GM13976 (cell line): ENCODE measurements around the gene ZNF692.
A peak's percentile ranks its signal among the peaks of the same experiment; 100 is the strongest.
"Not testable (repeated sequence)": the region's sequence is repeated elsewhere in the genome, so short reads cannot be mapped to it uniquely, and the experiment has no call there.

Experiments
- DNase-seq: peaks from one replicate; pipeline ENCODE4 v3.0.0; 2012; ENCODE audit warnings: low spot score
- in situ Hi-C: fragments of 300-500 bp; cut with MboI; formaldehyde crosslinking; loops from one replicate; pipeline ENCODE4 v1.12.0; 2022; ENCODE audit warnings: low sequenced_read_pairs, mixed read lengths, inconsistent platforms; ENCODE audit not compliant: unreplicated experiment
- TF ChIP-seq, protein P1 (sequence below): IDR thresholded peaks from 2 replicates; pipeline ENCODE4 v1.5.1; 2012; ENCODE audit warnings: borderline replicate concordance, mild to moderate bottlenecking; ENCODE audit not compliant: insufficient read depth; ENCODE audit errors: extremely low read depth, missing control alignments, control extremely low read depth

The ZNF692 gene

DNA sequence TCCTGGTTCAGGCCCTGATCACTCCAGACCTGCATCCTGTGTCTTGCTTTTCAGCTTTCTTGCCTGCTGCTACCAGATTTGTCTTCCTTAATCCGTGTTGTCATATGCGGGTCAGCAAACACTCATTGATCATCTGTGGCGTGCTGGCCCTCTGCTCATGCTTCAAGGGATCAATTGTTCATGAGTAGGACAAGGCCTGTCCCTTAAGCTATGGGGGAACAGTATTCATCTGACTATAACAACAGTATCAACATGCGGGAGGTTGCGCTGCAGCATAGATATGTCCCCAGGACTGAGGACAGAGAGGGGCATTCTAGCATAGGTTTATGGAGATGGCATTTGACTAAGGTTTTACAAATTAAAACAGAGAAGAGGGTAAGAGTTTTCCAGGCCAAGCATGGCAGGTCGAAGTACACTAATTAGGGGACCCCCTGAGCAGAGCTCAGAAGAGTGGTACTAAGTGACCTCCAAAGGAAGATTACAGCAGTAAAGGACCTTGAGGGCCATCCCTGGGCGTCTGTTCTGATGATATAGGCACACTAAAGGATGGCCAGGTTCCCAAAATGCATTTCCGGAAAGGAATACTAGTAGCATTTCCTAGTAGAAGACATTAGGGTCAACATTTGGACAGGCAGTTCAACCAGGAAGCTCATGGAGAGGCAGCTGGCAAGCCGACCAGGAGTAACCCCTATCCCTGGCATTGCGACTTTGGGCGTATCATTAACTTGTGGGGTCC is 21.7 kb downstream of the ZNF692 start:
- no peak for DNase-seq
- in situ Hi-C loops, result no loop called here
- TF ChIP-seq, protein P1, sequence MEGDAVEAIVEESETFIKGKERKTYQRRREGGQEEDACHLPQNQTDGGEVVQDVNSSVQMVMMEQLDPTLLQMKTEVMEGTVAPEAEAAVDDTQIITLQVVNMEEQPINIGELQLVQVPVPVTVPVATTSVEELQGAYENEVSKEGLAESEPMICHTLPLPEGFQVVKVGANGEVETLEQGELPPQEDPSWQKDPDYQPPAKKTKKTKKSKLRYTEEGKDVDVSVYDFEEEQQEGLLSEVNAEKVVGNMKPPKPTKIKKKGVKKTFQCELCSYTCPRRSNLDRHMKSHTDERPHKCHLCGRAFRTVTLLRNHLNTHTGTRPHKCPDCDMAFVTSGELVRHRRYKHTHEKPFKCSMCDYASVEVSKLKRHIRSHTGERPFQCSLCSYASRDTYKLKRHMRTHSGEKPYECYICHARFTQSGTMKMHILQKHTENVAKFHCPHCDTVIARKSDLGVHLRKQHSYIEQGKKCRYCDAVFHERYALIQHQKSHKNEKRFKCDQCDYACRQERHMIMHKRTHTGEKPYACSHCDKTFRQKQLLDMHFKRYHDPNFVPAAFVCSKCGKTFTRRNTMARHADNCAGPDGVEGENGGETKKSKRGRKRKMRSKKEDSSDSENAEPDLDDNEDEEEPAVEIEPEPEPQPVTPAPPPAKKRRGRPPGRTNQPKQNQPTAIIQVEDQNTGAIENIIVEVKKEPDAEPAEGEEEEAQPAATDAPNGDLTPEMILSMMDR, result no peak

DNA sequence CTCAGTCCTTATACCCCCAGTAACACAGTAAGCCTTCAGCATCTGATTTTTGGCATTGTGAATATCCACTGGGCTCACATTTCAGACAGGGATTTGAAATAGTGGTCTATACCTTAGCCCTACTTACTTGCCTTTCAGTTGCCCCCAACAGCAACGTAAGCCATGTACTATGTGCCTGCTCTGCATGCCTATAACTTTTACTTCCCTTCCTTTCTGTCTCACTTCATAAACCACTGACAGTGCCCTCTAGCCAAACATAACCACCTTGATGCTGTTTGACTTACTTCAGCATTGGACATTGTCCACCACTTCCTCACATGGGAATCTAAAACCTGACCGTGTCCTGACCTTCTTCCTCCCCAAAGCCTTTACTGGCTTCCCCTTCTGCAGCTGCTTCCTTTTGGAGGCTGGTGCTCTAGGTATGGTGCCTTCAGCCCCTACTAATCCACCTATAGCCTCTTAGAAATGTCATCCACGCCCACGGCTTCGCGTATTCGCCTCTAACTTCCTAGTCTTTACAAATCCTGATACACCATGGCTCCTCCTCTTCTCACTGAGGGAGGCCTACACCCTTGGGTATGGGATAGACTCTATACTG is 24.4 kb downstream of the ZNF692 start:
- in situ Hi-C loops, result no loop called here
- DNase-seq, result no peak
- TF ChIP-seq, protein P1, result no peak

DNA sequence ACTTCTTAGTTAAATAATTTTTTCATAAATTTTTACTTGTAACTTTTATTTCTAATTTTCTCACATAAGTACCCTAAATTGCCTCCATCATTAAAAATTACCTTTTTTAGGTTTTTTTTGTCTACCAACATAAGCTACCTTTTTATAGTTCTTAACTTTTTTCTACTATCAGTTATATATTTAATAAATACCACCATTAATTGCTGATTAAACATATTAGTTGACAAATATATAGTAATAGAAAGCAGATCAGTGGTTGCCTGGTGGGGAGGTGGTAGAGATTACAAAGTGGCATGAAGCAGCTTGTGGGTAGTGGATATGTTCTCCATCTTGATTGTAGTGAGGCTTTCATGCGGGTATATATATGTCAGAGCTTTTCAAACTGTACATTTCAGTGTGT is 27.0 kb downstream of the ZNF692 start:
- TF ChIP-seq, protein P1, result no peak
- DNase-seq, result no peak
- in situ Hi-C loops, result no loop called here

DNA sequence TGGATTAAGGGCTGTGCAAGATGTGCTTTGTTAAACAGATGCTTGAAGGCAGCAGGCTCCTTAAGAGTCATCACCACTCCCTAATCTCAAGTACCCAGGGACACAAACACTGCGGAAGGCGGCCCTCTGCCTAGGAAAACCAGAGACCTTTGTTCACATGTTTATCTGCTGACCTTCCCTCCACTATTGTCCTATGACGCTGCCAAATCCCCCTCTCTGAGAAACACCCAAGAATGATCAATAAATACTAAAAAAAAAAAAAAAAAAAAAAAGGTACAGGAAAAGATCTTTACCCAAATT is 28.2 kb downstream of the ZNF692 start:
- in situ Hi-C loops, DNase-seq: not testable (repeated sequence)

DNA sequence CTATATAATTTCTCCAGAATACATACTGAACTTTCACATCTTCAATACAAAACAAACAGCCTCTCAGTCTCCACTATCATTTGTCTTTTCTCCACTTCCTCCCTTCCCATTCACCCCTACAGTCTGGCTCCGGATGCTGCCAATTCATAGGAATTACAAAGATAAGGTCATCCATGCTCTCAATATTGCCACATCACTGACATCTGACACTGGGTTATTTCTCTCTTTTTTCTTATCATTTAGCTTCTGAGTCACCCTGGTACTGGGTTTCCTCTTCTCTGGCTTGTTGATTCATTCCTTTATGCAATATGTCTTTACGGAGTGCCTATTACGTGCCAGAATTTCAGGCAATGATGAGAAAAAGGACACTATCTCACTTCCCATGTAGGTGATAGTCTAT is 30.0 kb downstream of the ZNF692 start:
- in situ Hi-C loops, result no loop called here
- TF ChIP-seq, protein P1, result no peak
- no peak for DNase-seq

DNA sequence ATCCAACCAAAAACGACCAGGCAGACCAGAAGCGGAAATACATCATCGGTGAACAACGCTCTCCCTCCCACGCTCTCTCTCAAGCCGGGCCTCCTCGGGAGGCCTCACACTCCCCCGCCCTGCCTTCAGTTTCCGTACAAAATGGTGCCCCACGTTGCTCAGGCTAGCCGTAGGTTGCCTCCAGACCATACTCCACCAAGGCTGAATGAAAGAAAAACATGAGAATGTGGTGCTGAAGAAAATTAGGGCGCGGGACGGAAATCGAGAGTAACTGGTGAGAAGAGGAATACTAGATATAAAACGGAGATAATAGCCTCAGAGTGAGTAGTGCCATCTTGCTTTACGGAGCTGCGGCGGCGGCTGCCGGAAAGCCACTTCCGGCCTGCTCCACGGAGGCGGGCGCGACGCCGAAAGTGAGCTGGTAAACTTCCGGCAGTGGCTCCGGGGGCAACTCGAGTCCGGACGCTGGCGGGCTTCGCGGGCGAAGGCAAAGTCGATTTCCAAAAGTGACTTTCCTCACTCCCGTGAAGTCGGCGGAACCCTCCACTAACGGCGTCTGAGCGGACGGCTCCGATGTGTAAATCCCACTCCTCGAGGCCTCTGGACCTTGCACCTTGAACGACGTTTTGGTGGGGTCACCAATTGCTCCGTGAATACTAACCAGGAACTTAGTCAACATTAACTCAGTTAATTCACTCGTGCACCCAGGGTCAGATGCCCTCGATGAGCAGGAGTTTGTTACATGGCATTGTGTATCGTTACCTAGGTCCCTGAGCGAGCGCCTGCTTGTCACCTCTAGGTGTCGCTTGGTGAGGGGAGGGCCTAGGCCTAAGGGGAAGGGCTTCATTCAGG is 32.8 kb downstream of the ZNF692 start, which contains the start of gene SH3BP5L:
Gene SH3BP5L, minus strand, starts transcription at position 7 of the 852 bp plus-strand sequence. CDS start 980 bp downstream, outside the sequence.
- TF ChIP-seq, protein P1, result peak; percentile 75
- DNase-seq, result peak; percentile 95
- in situ Hi-C loops, result no loop called here

DNA sequence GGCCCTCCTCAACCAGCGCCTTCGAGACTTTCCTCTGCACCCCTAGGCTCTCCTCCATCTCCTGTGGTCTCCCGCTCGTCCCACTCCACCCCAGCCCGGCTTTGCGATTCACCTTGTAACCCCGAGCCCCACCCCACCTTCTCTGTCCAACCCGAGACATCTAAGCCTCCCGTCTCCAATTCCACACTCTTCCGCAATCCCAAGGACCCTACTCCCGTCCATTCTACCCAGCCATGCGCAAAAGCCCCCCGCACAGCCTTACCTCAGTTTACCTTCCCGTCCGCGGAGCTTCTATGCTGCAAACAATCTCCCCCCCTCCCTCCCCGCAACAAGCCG is 33.3 kb downstream of the ZNF692 start:
- DNase-seq, result no peak
- TF ChIP-seq, protein P1, result no peak
- in situ Hi-C loops, result no loop called here
